GM12872 (cell line): ENCODE results near the gene MTHFSD.

Experiments
- TF ChIP-seq, protein P1 (sequence below): IDR thresholded peaks from 3 replicates; pipeline ENCODE4 v1.5.1; 2011; ENCODE audit warnings: low read depth, mild to moderate bottlenecking, low read length, moderate library complexity; ENCODE audit not compliant: insufficient read depth

The MTHFSD gene

GRCh38 chr16:86499440-86499786, 55.6 kb downstream of the MTHFSD start:
- TF ChIP-seq, protein P1, sequence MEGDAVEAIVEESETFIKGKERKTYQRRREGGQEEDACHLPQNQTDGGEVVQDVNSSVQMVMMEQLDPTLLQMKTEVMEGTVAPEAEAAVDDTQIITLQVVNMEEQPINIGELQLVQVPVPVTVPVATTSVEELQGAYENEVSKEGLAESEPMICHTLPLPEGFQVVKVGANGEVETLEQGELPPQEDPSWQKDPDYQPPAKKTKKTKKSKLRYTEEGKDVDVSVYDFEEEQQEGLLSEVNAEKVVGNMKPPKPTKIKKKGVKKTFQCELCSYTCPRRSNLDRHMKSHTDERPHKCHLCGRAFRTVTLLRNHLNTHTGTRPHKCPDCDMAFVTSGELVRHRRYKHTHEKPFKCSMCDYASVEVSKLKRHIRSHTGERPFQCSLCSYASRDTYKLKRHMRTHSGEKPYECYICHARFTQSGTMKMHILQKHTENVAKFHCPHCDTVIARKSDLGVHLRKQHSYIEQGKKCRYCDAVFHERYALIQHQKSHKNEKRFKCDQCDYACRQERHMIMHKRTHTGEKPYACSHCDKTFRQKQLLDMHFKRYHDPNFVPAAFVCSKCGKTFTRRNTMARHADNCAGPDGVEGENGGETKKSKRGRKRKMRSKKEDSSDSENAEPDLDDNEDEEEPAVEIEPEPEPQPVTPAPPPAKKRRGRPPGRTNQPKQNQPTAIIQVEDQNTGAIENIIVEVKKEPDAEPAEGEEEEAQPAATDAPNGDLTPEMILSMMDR = no peak

DNA sequence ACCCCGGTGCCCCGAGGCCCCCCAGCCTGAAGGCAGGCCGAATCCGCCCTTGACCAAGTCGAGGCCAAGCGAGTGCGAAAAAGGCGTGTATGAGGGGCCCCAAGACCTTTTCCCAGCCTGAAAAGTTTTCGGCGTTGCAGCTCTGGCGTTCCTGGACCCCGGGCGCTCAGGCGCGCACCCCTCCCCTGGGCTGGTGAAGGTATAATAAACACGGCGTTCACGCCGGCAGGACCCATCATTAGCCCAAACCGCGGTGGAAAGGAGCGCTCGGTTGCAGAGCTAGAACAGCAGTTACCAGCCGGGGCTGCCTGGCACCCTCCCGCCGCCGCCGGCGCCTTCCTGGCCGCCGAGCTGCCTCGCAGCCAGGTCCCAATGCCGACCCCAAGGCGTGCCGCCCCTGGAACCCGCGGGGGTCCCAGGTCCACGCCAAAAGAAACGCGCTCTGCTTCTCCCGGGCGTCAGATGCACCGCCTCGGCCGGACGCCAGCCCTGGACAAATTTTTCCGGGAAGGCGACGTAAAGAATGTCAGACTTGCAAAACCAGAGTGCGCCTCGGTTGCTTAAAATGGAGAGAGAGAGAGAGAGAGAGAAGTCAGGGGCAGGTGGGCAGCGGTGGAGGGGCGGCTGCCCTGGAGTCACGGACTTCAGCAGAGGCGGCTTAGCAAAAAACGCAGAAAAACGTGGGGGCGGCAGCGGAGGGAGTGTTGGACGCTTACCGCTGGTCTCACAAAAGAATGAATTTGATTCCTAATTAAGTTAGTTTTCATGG, 56.2 kb downstream of the MTHFSD start:
- TF ChIP-seq, protein P1 = no peak

GRCh38 chr16:86498155-86498670, 56.8 kb downstream of the MTHFSD start:
- TF ChIP-seq, protein P1 = no peak

GRCh38 chr16:86497551-86498021, 57.4 kb downstream of the MTHFSD start:
- TF ChIP-seq, protein P1 = no peak

DNA sequence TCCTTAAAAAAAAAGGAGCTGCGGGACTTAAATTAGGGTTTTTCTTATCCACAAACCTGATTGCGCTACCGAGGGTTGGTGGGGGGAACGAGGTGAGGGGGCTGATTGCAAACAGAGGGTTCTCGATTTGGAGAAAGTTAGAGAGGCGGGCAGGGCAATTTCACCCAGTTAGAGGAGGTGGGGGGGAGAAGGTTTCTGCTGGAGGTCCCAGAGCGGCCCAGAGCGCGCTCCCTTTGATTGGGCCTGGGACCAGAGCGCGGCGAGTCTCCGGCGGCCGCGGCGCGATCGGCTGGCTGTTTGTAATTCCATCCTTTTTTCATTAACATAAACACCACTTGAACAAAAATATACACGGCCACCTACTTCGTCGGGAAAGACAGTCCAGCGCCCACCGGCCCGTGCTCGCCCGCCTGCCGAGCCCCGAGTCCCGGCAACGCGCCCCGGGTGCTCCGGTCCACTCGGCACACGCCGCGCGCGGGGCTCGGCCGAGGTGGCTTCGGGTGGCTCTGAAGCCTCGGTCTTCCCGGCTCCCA, 58.0 kb downstream of the MTHFSD start:
- TF ChIP-seq, protein P1 = no peak

DNA sequence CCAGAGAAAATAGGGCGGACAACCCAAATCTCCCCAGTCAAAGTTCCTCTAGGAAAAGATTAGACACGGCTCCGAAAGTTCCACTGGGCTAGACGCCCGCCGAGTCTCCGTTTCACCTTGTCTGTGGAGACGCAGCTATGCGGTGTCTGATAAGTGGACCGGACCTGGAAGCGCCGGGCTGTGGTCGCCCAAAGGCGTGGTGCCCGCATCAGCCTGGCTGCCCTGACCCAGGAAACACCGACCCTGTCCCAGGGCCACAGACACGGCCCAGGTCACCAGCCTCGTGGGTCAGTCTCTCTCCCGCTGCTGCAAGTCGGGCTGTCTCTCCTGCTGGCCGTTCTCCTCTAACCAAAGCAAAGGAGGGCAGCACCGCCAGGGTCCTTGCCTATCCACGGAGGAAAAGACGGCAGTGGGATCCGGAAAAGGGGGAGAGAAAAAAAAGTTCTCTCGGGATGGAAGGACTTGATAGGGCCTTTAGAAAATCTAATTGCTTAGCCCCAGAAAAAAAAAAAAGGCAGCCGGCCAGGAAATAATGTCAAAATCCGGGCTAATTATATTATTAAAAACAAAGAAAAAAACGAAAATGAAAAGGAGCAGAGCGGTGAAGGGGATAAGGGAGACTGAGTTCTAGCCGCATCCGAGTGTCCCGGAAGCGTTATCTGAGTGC, 58.6 kb downstream of the MTHFSD start:
- TF ChIP-seq, protein P1 = no peak

GRCh38 chr16:86495756-86496261, 59.2 kb downstream of the MTHFSD start:
- TF ChIP-seq, protein P1 = no peak
